Mucosa of stomach (tissue), 1 donor: ENCODE measurements around the gene SUCLA2.
"Not testable (repeated sequence)": the region's sequence is repeated elsewhere in the genome, so short reads cannot be mapped to it uniquely, and the experiment has no call there.

Experiments
- H3K27me3 ChIP-seq: one replicate; pipeline ENCODE4 v1.7.0; 2013; ENCODE audit warnings: mild to moderate bottlenecking, low read length; ENCODE audit not compliant: control insufficient read depth, insufficient read depth
- H3K36me3 ChIP-seq: one replicate; pipeline ENCODE4 v1.7.0; 2013; ENCODE audit warnings: low read length; ENCODE audit not compliant: control insufficient read depth, insufficient read depth
- H3K4me1 ChIP-seq: one replicate; pipeline ENCODE4 v1.7.0; 2013; ENCODE audit warnings: mild to moderate bottlenecking, low read length; ENCODE audit not compliant: control insufficient read depth, insufficient read depth
- H3K4me3 ChIP-seq: one replicate; pipeline ENCODE4 v1.7.0; 2013; ENCODE audit warnings: low read length
- H3K9ac ChIP-seq: one replicate; pipeline ENCODE4 v1.7.0; 2013; ENCODE audit warnings: mild to moderate bottlenecking, low read length, moderate library complexity
- H3K9me3 ChIP-seq: one replicate; pipeline ENCODE4 v1.7.0; 2013; ENCODE audit warnings: mild to moderate bottlenecking, low read length, moderate library complexity; ENCODE audit not compliant: control insufficient read depth
- donor health status: Pancreatic carcinoma.

The SUCLA2 gene

DNA sequence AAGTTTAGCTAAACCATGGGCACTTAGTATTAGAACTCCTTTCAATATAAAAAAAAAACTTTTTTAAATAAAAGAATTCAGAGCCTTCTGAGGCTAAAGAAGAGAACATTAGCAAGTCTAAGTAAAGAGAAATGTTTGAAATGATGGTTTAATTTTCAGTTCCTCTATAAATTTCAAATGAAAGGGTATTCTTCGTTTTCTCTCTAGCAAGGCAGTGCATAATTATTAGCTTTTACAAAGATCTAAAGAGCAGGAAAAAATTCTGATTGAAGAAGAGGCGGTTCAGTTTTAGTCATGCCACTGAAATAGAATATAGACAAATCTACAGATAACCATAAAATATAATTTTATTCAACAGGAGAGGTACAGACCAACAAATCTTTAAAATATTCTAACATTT is 18.0 kb downstream of the SUCLA2 start:
- Histone ChIP-seq H3K9ac (no peak overlapping the region), H3K9me3 (no peaks in the 10 kb centered on the region), H3K36me3 (no peaks in the 10 kb centered on the region)

DNA sequence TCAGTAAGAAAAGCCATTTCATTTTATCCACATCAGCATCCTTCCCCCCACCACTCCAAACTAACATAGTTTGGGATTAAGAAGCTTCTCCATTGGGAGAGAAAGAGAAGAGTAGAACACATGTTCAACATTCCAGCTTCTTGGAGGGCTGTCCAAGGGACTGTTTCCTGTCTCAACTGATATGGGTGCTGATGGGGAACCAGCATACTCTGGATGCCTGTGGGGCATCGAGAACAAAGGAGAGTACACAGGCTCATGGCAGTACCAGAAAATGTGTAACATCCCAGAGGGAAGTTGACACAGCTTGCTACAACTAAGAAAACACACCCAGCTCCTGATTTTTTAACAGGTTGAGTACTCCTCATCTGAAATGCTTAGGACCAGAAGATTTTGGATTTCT is 24.7 kb downstream of the SUCLA2 start:
- Histone ChIP-seq H3K9me3 (no peaks in the 10 kb centered on the region), H3K4me1 (no peaks in the 10 kb centered on the region), H3K36me3 (no peaks in the 10 kb centered on the region), H3K4me3 (no peak overlapping the region), H3K9ac (no peak overlapping the region), H3K27me3 (no peaks in the 10 kb centered on the region)

More for the DNA sequence above, 18.0 kb downstream of the SUCLA2 start:
- Histone ChIP-seq H3K4me1 (no peaks in the 10 kb centered on the region), H3K4me3 (no peak overlapping the region), H3K27me3 (no peaks in the 10 kb centered on the region)

DNA sequence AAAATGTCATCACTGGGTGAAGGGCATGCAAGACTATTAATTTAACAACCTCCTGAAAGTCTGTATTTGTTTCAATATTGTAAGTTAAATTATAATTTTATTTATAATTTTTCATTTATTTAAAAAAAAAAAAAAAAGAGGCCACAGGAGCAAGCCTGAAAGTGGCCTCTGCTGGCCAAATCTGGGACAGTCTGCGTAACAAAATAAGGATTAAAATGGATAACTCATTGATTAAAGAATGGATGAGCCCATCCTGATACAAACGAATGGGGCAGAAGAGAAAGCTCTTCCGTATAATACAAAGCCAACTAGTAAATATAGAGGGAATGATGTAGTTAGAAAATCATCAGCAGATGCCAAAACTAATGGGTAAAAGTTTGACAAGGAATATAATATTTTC is 36.2 kb downstream of the SUCLA2 start:
- no peaks in the 10 kb centered on the region for H3K27me3 ChIP-seq
- no peaks in the 10 kb centered on the region for H3K4me1 ChIP-seq
- H3K9ac ChIP-seq = no peak overlapping the region
- no peak overlapping the region for H3K4me3 ChIP-seq
- H3K36me3 ChIP-seq = no peaks in the 10 kb centered on the region
- no peaks in the 10 kb centered on the region for H3K9me3 ChIP-seq

DNA sequence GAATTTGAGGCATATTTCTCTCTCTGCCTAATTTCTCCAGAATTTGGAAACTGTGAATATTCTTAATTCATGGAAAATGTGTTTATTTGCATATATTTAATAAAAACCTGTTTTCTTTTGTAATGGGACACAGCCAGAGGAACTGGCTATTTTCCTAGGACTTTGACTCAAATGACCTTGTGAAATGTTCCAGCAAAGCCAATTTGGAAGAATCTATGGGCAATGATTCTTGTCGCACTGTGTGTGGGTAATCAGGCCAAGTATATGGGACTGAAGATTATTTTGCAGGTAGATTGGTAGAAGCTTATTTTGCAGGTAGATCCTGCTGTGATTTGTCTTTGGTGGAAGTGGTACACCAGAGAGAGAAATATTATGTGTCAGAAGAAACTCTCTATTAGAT is 38.8 kb downstream of the SUCLA2 start:
- H3K4me1 ChIP-seq = no peaks in the 10 kb centered on the region
- H3K36me3 ChIP-seq = no peaks in the 10 kb centered on the region
- H3K9me3 ChIP-seq = no peaks in the 10 kb centered on the region
- no peak overlapping the region for H3K4me3 ChIP-seq
- H3K9ac ChIP-seq = no peak overlapping the region
- no peaks in the 10 kb centered on the region for H3K27me3 ChIP-seq

DNA sequence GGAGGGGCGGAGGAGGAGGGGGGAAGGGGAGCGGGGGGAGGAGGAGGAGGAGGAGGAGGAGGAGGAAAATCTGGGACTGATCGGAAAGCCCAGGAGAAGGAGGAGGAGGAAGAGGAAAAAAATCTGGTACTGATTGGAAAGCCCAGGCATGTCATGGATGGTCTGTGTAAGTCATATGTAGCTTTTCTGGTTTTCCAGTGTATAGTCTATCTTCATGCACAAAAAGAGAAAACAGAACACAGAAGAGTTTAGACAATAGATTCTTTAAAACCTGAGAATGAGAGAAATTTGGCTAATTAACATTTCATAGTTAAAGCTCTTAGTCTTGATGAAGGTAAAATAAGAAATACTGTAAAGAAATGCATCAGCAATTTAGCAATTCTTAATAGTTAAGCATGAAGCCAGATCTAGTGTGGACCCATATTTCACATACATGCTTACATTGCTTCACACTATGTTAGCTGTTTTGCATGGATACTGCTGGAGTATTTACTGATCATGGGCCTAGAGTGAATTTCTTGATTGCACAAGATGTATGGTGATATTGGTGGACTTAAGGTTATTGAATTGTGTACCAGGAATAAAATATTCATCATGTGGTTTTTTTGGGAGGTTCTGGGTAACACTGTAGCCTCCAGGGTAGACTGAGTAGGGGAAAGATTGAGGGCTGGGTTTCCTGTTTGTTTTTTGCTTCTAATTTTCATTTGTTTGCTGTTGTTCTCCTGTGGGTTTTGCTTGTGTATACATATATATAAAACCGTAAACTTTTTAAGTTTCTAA is 41.4 kb downstream of the SUCLA2 start:
- no peaks in the 10 kb centered on the region for H3K4me1 ChIP-seq
- H3K4me3 ChIP-seq = no peak overlapping the region
- no peaks in the 10 kb centered on the region for H3K36me3 ChIP-seq
- no peaks in the 10 kb centered on the region for H3K9me3 ChIP-seq
- no peak overlapping the region for H3K9ac ChIP-seq
- H3K27me3 ChIP-seq = no peaks in the 10 kb centered on the region

DNA sequence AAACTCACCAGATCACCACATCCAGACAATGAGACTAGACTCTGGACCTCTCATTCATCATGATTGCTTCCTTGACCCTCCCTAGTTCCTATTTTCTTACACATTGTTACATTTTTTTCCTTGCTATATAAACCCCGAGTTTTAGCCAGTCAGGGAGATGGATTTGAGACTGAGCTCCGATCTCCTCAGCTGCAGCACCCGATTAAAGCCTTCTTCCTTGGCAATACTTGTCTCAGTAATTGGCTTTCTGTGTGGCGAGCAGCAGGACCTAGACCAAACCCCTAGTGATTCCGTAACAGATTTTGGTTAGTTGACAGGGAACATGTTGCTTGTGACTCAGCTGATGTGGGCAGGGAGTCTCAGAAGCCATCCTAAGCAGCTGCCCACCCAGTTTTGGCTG is 44.0 kb downstream of the SUCLA2 start:
- Histone ChIP-seq H3K9ac (no peak overlapping the region), H3K27me3 (no peaks in the 10 kb centered on the region), H3K4me3 (no peak overlapping the region), H3K36me3 (no peaks in the 10 kb centered on the region), H3K9me3 (no peaks in the 10 kb centered on the region), H3K4me1 (no peaks in the 10 kb centered on the region)

DNA sequence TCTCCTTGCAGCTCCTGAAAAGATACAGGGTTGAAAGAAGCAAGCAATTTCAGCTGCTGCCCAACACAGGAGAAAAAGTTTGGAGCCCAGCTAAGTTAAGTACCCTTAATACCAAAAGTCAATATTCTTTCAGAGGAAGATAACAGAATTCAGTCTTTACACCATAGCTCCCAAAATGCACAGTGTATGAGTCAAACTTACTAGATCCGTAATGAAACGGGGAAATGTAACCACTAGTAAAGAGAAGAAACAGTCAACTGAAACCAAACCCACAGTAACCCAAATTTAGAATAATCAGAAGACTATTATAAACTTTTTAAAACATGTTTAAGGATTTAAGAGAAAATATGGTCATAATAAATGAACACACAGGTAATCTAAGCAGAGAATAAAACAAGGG is 45.2 kb downstream of the SUCLA2 start:
- Histone ChIP-seq H3K9me3 (no peaks in the 10 kb centered on the region), H3K36me3 (no peaks in the 10 kb centered on the region), H3K4me3 (no peak overlapping the region), H3K27me3 (no peaks in the 10 kb centered on the region), H3K4me1 (no peaks in the 10 kb centered on the region), H3K9ac (no peak overlapping the region)

DNA sequence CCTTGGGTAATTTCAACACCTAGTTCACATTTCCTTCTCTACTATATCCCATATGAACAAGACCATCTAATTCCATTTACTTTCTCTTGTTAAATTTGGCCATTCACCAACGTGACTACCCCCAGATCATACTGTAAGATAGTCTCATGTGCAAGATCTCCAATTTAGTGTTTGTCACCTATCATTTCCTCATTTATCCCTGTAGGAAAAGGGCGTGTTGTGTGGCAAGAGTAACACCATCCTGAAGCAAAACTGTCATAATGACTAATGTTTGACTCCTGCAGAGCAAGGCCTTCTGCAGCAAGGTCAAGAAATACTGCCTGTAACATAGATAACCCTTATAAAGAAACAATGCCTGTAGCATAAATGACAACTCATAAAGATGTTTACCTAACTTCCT is 51.3 kb downstream of the SUCLA2 start:
- H3K36me3 ChIP-seq = no peaks in the 10 kb centered on the region

DNA sequence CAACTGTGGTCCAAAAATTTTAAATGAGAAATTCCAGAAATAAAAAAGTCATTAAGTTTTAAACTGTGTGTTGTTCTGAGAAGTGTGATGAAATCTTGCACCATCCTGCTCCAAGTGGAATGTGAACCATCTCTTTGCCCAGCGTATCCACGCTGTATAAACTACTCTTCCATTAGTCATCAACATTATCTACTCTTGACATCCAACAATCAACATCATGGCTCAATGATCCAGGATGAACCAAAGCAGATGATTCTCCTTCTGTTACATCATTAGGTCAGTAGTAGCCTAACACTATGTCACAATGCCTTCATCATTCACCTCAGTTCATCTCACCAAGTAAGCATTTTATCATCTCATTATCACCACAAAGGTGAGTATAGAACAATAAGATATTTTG is 55.3 kb downstream of the SUCLA2 start:
- no peaks in the 10 kb centered on the region for H3K4me1 ChIP-seq
- no peak overlapping the region for H3K9ac ChIP-seq
- peaks cover 9% of the 10 kb centered on the region for H3K36me3 ChIP-seq

More for the DNA sequence above, 51.3 kb downstream of the SUCLA2 start:
- Histone ChIP-seq H3K4me1 (no peaks in the 10 kb centered on the region), H3K27me3 (no peaks in the 10 kb centered on the region), H3K9ac (no peak overlapping the region), H3K9me3 (no peaks in the 10 kb centered on the region), H3K4me3 (no peak overlapping the region)

DNA sequence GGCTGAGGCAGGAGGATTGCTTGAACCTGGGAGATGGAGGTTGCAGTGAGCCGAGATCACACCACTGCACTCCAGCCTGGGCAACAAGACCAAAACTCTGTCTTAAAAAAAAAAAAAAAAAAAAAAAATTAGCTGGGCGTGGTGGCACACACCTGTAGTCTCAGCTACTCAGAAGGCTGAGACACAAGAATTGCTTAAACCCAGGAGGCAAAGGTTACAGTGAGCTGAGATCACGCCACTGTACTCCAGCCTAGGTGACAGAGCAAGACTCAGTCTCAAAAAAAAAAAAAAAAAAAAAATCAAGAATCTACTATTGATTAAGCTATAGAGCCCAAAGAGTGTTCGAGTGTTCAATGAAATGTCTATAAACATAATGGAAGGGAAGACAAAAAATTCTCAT is 55.9 kb downstream of the SUCLA2 start:
- not testable (repeated sequence) for H3K4me3 ChIP-seq, H3K36me3 ChIP-seq, H3K27me3 ChIP-seq, H3K9ac ChIP-seq, H3K9me3 ChIP-seq, H3K4me1 ChIP-seq

More for the DNA sequence above, 55.3 kb downstream of the SUCLA2 start:
- Histone ChIP-seq H3K27me3 (no peaks in the 10 kb centered on the region), H3K9me3 (no peaks in the 10 kb centered on the region), H3K4me3 (no peak overlapping the region)

DNA sequence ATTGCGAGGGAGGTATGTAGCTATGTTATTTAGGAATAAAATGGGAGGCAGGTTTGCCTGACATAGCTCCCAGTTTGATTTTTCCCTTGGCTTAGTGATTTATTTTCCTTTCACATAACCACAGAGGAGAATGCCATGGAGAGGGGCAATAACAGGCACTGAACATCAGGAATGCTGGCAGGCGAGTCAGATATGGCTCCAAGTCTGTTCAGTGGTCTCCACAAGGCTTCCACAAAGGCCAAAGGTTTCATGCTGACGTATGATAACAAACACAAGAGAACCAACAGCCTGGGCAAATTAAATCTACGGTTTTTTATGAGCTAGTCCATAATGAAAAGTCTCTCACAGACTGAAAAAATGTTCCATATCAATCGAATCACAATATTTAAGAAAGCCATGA is 66.7 kb downstream of the SUCLA2 start:
- H3K36me3 ChIP-seq = no peaks in the 10 kb centered on the region
- H3K4me1 ChIP-seq = no peaks in the 10 kb centered on the region
- no peaks in the 10 kb centered on the region for H3K9me3 ChIP-seq
- no peak overlapping the region for H3K4me3 ChIP-seq
- H3K27me3 ChIP-seq = no peaks in the 10 kb centered on the region
- no peak overlapping the region for H3K9ac ChIP-seq

DNA sequence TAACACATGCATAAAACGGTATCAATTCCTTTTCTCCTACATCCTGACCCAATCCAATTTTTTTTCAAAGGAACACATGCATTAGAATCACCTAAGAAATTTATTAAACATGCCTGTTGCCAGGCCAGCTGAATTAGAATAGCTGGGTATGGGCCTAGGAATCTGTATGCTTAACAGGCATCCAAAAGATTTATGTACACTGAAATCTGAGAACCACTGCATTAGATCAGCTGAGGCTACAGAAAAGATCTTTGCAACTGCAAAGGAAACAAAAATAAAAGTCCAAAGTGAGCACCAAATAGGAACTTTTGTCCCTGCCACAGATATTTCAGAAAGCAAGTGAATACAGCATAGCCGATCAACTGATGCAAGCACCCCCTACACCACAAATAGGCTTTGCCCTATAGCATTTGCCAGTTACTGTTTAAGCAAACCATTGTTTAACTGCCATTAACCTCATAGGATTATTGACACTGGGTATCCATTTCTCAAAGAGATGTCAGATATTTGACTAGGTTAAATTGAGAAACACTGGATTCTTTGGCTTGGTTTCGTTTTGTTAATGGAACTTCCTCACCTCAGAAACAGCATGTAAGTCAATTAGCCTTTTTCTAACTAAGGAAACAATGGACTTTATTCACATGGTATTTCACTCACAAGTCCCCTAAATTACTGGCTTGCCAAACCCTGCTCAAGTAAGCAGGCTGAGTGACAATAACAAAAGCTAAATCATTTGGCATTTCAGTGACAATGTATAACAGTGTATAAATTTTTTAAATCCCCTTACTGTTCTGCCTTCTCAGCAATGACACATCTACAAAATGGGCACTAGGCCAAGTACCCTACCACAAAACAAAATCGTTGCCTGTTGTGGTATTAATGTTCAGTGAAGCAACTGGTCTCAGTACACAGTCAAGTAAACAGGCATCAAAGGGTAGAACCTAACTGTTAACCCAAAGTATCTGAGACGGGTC is 67.8 kb downstream of the SUCLA2 start:
- Histone ChIP-seq H3K9ac (no peak overlapping the region), H3K9me3 (no peaks in the 10 kb centered on the region), H3K4me3 (no peak overlapping the region), H3K4me1 (no peaks in the 10 kb centered on the region), H3K36me3 (no peaks in the 10 kb centered on the region), H3K27me3 (no peaks in the 10 kb centered on the region)
